Measurements from ENCODE around the gene OTOS.

DNA sequence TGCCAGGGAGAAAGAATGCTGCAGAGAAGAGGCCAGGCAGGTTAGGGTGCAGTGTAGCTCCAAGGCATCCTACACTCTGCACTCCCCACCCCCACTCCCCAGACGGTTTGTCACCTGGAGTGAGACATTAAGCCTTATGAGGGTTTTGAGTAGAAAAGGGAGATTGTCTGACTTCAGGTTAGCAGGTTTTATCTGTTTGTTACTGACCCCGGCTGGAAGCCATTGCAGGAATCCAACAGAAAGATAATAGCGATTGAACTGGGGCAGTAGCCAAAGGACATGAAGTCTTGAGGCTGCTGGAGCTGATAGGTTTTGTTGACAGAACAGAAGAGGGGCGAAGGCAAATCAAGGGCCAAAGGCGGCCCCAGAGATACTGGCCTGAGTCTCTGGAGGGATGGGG is 51.2 kb downstream of the OTOS start:
- TF ChIP-seq SNAPC5 (CRISPR knock-in tag; IDR thresholded peaks at IDR 0.05) (no peak), KDM1A (IDR thresholded peaks at IDR 0.05) (no peak)
